K562 (cell line): ENCODE measurements around the gene TCF12. TPM values are rescaled to one million over a fixed set of nuclear protein-coding genes. Genes with fewer than 3 reads are reported as not detected.

Source experiments
- ATAC-seq: fragments of 200-7000 bp; cut with Tn5 transposase; 3 replicates; pipeline ENCODE4 v1.9.1; 2020; ENCODE audit warnings: moderate library complexity
- BruUV-seq: library from RNA; stranded (reverse); fragments of 400-500 nt; replicated peaks from 2 replicates; lab custom pipeline; 2021; lab: Mats Ljungman, UMichigan
- CTCF ChIA-PET: fragments of 300-600 bp; formaldehyde crosslinking; extraction: SDS; loops from one replicate; lab custom pipeline; 2021; ENCODE audit warnings: low intra/inter-chr PET ratio; lab: Yijun Ruan, JAX
- POLR2A ChIA-PET: fragments of 300-600, 350-650 bp; sonication (Branson Sonifier 250); formaldehyde crosslinking; extraction: SDS; loops from one replicate; lab custom pipeline; 2021; ENCODE audit warnings: antibody characterized with exemption, inconsistent platforms; lab: Yijun Ruan, JAX
- DNase-seq, 4 experiments: peaks; one replicate each; pipeline versions ENCODE4 v3.0.0 to v3.0.0-alpha.2; 2011 to 2018; ENCODE audit warnings: low spot score in 3 of 4, mixed read lengths in 3 of 4; ENCODE audit errors: extremely low read depth in 1 of 4
- FAIRE-seq: peaks from 2 replicates; lab custom pipeline; 2011; peaks lifted over from hg19 to GRCh38; lab: Jason Lieb, UNC
- H2AFZ ChIP-seq: 2 replicates; pipeline ENCODE4 v1.6.0; 2011; ENCODE audit warnings: low read depth, low read length, control low read depth, inconsistent platforms
- H3K27ac ChIP-seq: fragments of 200-600 bp; 3 replicates; pipeline ENCODE4 v1.8.0; 2011; ENCODE audit warnings: low read depth, mild to moderate bottlenecking, control low read depth, inconsistent platforms, low read length, moderate library complexity, mixed read lengths; ENCODE audit errors: extremely low read depth
- H3K27me3 ChIP-seq, 2 experiments: fragments of 300-600 bp in 1 of 2; 2 replicates in 1 of 2; 3 replicates in 1 of 2; pipeline versions ENCODE4 v1.6.0 to v1.8.0; 2011; ENCODE audit warnings: inconsistent platforms in 2 of 2, low read length in 2 of 2, mild to moderate bottlenecking in 1 of 2, mixed read lengths in 1 of 2, moderate library complexity in 1 of 2; ENCODE audit not compliant: control insufficient read depth in 2 of 2, insufficient read depth in 2 of 2
- H3K36me3 ChIP-seq: fragments of 300-600 bp; 3 replicates; pipeline ENCODE4 v1.8.0; 2011; ENCODE audit warnings: mild to moderate bottlenecking, low read length, inconsistent platforms; ENCODE audit not compliant: control insufficient read depth, insufficient read depth
- H3K4me1 ChIP-seq, 2 experiments: fragments of 200-600 bp in 1 of 2; replicated peaks in 1 of 2; 2 replicates in 1 of 2; 3 replicates in 1 of 2; pipeline versions ENCODE4 v1.5.1 to v1.8.0; 2011; ENCODE audit warnings: inconsistent platforms in 2 of 2, low read length in 2 of 2, mild to moderate bottlenecking in 1 of 2, mixed read lengths in 1 of 2, moderate library complexity in 1 of 2; ENCODE audit not compliant: control insufficient read depth in 2 of 2, insufficient read depth in 2 of 2
- H3K4me2 ChIP-seq: 2 replicates; pipeline ENCODE4 v1.6.1; 2011; ENCODE audit warnings: low read length, control low read depth, inconsistent platforms, mixed read lengths; ENCODE audit not compliant: insufficient read depth
- H3K4me3 ChIP-seq: fragments of 200-600 bp; sonication (generic), shearing (Covaris generic); 2 replicates; pipeline ENCODE4 v1.5.1; 2016; ENCODE audit warnings: control low read depth, inconsistent platforms
- H3K79me2 ChIP-seq: fragments of 200-600 bp; 3 replicates; pipeline ENCODE4 v1.8.0; 2011; ENCODE audit warnings: low read length, inconsistent platforms; ENCODE audit not compliant: control insufficient read depth, insufficient read depth
- H3K9ac ChIP-seq, 2 experiments: 2 replicates each; pipeline versions ENCODE4 v1.6.0 to v1.6.1; 2011; ENCODE audit warnings: low read depth in 2 of 2, low read length in 2 of 2, control low read depth in 1 of 2, inconsistent platforms in 1 of 2, mild to moderate bottlenecking in 1 of 2, mixed read lengths in 1 of 2; ENCODE audit not compliant: insufficient read depth in 1 of 2
- H3K9me1 ChIP-seq: one replicate; pipeline ENCODE4 v1.6.0; 2011; ENCODE audit warnings: inconsistent platforms, mild to moderate bottlenecking, low read length, moderate library complexity; ENCODE audit not compliant: control insufficient read depth, insufficient read depth
- H3K9me3 ChIP-seq: replicated peaks from 2 replicates; pipeline ENCODE4 v1.5.1; 2011; ENCODE audit warnings: low read depth, low read length, inconsistent platforms; ENCODE audit not compliant: control insufficient read depth, insufficient read depth
- H4K20me1 ChIP-seq: replicated peaks from 2 replicates; pipeline ENCODE4 v1.6.1; 2011; ENCODE audit warnings: low read length, inconsistent platforms, mixed read lengths; ENCODE audit not compliant: control insufficient read depth, insufficient read depth
- WGBS: fragments of 100-300 bp; shearing (Covaris generic); methylation state at CpG from one replicate; pipeline ENCODE4 v1.1.6; 2016; ENCODE audit warnings: low coverage, mixed read lengths; ENCODE audit not compliant: insufficient coverage; ENCODE audit errors: missing lambda C conversion rate; 5-methylcytosine and 5-hydroxymethylcytosine counted together
- in situ Hi-C: fragments of 300-500 bp; cut with MboI; formaldehyde crosslinking; loops from 4 replicates; pipeline ENCODE4 v1.15.0; 2018; ENCODE audit warnings: inconsistent platforms, mixed read lengths
- intact Hi-C: fragments of 100-400 bp; cut with micrococcal nuclease; formaldehyde crosslinking; loops from 2 replicates; pipeline ENCODE4 v1.14.2; 2022
- polyA plus RNA-seq, 8 experiments: library from polyadenylated mRNA; depleted of rRNA in 4 of 8; stranded (reverse) in 5 of 8; unstranded in 3 of 8; fragments of >200 nt; fragmentation: Nextera tagmentation in 2 of 8; fragmentation: Illumina TruSeq in 1 of 8; extraction: Ambion mirVana in 2 of 8; extraction: Trizol in 1 of 8; gene quantifications; 2 replicates each; pipeline versions ENCODE4 v1.2.1 to v1.2.3, GENCODE V29; 2011 to 2014; ENCODE audit warnings: inconsistent platforms in 1 of 8, missing spikeins in 1 of 8
- total RNA-seq, 7 experiments: library from RNA; depleted of rRNA in 6 of 7; stranded (reverse); fragments of >200 nt in 6 of 7; fragmentation: Illumina TruSeq in 2 of 7; extraction: Trizol in 2 of 7; gene quantifications; 2 replicates each; pipeline versions ENCODE4 v1.2.1 to v1.2.3, GENCODE V29; 2011 to 2021; ENCODE audit warnings: low replicate concordance in 1 of 7
- TF ChIP-seq, protein P1 (sequence below): fragments of 250-450 bp; sonication (Bioruptor Pico); IDR thresholded peaks from 2 replicates; pipeline ENCODE4 v1.4.0; 2020

Gene TCF12
- total and polyA plus RNA-seq, 9 of the 15 experiments (the other 6 are each of a cell fraction or from before 2014, with no cell fraction given) = 10.5 to 132 (median 52.9) TPM

DNA sequence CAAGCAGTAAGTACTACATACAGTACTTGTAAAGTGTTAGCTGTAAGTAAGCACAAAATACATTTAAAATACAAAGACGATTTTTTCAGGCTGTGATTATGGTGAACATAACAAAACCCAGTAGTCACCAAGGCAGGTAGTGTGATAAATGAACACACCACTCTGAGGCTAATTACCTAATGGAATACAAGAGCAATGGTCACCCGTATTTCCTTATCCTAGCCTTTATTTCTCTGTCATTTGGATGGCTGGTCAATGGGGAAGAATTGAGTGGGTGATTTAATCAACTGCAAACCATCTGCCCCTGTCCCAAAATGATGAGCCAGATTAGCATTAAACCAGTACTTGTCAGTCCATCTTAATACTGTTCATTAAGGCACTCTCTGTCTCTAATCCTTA, 368.7 kb downstream of the TCF12 start:
- H3K9me3 ChIP-seq = no peaks in the 10 kb centered on the region
- no peak overlapping the region for H2AFZ ChIP-seq
- TF ChIP-seq, protein P1, sequence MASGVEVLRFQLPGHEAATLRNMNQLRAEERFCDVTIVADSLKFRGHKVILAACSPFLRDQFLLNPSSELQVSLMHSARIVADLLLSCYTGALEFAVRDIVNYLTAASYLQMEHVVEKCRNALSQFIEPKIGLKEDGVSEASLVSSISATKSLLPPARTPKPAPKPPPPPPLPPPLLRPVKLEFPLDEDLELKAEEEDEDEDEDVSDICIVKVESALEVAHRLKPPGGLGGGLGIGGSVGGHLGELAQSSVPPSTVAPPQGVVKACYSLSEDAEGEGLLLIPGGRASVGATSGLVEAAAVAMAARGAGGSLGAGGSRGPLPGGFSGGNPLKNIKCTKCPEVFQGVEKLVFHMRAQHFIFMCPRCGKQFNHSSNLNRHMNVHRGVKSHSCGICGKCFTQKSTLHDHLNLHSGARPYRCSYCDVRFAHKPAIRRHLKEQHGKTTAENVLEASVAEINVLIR = no peak
- no peak for FAIRE-seq
- H3K9ac ChIP-seq = no peak overlapping the region
- H3K36me3 ChIP-seq = peaks cover 58% of the 10 kb centered on the region
- H3K79me2 ChIP-seq = no peaks in the 10 kb centered on the region
- TSS peak; percentile 6 for BruUV-seq
- H3K27me3 ChIP-seq = no peaks in the 10 kb centered on the region
- in situ Hi-C loops (no loop called here), intact Hi-C loops (no loop called here)
- no peak overlapping the region for H3K4me3 ChIP-seq
- no peak overlapping the region for H3K4me2 ChIP-seq
- ATAC-seq = no peak
- DNase-seq = no peak
- no peaks in the 10 kb centered on the region for H3K9me1 ChIP-seq
- peaks cover 0 to 2% of the 10 kb centered on the region in 2 experiments; a peak in 1 of 5 replicates for H3K4me1 ChIP-seq
- whole genome bisulfite sequencing = 53% methylated on average over 2 of the region's 2 CpGs
- POLR2A ChIA-PET = interaction anchor here (0.8 to 1.3 kb wide), 4 partner anchors 12 to 41 kb away, joined by 3 read pairs; no protein-coding TSS in a partner anchor
- CTCF ChIA-PET = no interaction called here
- no peak overlapping the region for H3K27ac ChIP-seq
- H4K20me1 ChIP-seq = no peaks in the 10 kb centered on the region

- Histone ChIP-seq H3K4me2 (no peak overlapping the region), H3K9ac (no peak overlapping the region), H3K9me3 (no peaks in the 10 kb centered on the region), H4K20me1 (no peaks in the 10 kb centered on the region), H3K79me2 (no peaks in the 10 kb centered on the region), H3K27ac (no peak overlapping the region), H2AFZ (no peak overlapping the region), H3K36me3 (peaks cover 40% of the 10 kb centered on the region), H3K4me1 (peaks cover 0 to 2% of the 10 kb centered on the region in 2 experiments; a peak in 1 of 5 replicates), H3K27me3 (no peaks in the 10 kb centered on the region), H3K9me1 (no peaks in the 10 kb centered on the region), H3K4me3 (no peak overlapping the region)
- 74% methylated on average over 5 of the region's 5 CpGs for WGBS
- intact Hi-C loops = no loop called here
- CTCF ChIA-PET = no interaction called here
- FAIRE-seq (no peak), DNase-seq (no peak), ATAC-seq (no peak)
- POLR2A ChIA-PET = interaction anchor here (1.0 kb wide), 1 partner anchor 8 kb away, joined by 3 read pairs; no protein-coding TSS in a partner anchor
- BruUV-seq = no TSS peak
- in situ Hi-C loops = no loop called here
Observed at GRCh38 chr15:57288926-57289580, 370.6 kb downstream of the TCF12 start.
